Measurements from ENCODE around the gene SMURF2.
"Not testable (repeated sequence)": the region's sequence is repeated elsewhere in the genome, so short reads cannot be mapped to it uniquely, and the experiment has no call there.

The SMURF2 gene

DNA sequence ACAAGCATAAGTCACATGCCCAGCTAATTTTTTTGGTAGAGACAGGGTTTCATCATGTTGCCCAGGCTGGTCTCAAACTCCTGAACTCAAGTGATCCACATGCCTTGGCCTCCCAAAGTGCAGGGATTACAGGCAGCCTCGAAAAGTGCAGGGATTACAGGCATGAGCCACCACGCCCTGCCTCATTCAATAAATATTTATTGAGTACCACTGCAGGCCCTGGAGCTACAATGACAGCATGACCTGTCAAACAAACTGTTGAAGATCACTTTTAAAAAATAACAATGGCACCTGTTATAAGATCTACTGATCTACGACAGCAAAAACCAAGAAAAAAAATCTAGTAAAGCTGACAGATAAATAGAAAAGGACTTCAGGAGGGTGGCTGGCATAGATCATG is 79.1 kb downstream of the SMURF2 start:
- no peak for FAIRE-seq

DNA sequence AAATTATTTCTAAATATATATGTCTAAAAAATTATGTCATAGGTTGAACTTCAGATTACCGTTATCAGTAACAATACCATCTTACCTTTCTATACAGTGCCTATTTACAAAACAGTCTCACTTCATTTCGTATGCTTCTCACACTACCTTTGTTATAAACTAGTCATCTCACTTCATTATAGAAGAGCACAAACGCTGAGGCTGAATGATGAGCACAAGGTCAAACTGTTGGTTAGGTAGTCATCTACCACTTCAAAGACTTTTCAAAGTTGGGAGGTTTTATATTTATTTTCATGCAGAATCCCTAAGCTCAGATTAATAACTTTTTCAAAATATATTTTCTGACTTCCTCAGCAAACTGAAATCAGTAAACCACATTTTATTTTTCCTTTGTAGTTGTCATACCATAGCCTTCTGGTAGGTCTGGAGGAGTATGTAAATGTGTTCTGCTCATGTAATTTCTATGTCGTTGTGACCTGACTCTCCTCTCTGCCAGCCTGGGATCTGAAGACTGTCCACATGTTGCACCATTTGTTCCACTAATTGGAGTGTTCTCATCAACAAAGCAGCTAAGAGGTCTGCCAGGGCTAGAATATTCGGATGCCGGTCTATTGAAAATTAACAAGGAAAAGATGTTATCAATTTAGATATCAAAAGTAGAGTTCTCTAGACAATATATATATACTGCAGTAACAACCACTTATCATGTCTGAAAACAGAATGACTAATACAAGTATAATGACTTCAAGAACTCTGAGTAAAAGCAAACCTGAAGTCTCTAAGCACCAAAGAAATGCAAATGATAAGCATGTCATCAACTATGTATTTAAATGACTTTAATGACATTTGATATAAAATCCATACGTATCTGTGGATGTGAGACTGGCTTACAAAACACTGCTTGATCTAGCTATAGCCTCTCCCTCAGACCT is 81.5 kb downstream of the SMURF2 start:
- FAIRE-seq = no peak

GRCh38 chr17:64579917-64580316 is 82.2 kb downstream of the SMURF2 start:
- peak; percentile 17 for FAIRE-seq

DNA sequence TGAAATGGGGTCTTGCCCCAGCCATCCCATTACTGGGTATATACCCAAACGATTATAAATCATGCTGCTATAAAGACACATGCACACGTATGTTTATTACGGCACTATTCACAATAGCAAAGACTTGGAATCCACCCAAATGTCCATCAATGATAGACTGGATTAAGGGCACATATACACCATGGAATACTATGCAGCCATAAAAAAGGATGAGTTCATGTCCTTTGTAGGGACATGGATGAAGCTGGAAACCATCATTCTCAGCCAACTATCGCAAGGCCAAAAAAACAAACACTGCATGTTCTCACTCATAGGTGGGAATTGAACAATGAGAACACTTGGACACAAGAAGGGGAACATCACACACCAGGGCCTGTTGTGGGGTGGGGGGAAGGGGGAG is 85.1 kb downstream of the SMURF2 start:
- FAIRE-seq = not testable (repeated sequence)

DNA sequence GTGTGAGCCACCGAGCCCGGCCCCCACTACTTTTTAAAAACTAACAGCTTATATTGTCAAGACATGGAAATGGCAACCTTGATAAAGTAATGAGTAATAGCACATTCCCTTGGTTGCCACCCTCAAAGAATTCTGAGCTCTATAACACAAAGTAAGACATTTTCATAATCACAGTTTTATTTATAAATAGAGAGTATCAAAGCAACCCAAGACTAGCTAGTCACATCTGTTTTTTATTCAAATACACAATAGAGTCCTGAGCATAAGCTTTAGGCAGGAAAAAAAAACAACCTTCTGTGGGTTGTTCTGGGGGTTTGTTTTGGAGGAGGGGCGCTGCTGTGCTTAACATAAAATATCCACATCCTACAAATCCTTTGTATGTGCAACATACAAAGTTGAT is 86.7 kb downstream of the SMURF2 start:
- no peak for FAIRE-seq

DNA sequence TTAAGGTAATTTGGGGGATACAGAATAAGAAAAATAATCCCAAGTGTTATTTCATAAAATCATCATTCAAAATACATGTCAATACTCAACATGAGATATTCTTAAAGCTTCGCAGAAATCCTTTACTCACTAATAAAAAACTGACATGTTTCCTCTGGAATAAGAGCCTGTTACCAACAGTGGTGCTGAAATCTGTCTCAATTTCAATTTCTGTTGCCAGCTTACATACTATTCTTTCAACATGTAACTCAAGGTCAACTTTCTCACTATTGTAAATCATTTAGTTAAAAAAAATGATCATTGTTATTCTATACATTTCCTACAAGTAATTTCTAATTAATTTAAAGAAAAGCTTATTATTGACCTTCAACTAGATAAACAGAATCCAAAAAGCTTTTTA is 87.5 kb downstream of the SMURF2 start:
- FAIRE-seq = peak; percentile 57

- FAIRE-seq = no peak
Observed at GRCh38 chr17:64573214-64573613, 88.9 kb downstream of the SMURF2 start.

GRCh38 chr17:64572682-64573154 is 89.4 kb downstream of the SMURF2 start:
- FAIRE-seq = no peak

DNA sequence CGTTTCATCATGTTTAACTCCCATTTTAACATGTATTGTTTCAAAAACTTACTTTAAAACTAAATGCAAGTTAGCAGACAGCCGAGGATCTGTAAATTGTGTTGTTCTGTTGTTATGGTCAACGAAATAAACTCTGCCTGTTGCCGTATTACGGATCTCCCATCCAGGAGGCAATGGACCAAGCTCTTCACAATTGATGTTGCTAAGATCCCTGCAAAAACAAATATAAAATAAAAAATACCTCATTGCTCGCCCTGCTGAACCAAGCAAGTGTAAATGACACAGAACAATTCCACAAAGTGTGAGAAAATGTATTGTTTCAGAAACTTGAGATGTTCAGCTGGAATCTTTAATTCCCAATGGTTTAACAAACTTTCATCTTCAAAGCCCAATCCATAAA is 90.4 kb downstream of the SMURF2 start:
- no peak for FAIRE-seq

DNA sequence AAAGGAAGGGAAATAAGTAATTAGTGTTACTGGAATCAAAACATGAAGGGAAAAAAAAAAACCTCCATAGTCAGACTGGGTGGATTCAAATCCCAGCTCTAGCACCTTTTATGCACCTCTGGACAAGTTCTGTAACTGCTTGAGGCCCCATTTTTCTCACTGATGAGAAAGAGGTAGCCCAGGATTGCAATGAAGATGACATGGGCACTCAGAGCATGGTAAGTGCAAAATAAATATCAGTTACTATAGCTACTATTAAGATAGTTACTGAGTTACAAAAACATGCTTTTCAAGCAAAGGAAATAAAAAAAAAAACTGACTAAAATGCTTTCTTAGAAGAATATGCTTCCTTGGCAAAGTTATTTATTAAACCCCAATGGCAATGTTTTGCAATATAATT is 96.5 kb downstream of the SMURF2 start:
- FAIRE-seq = no peak

DNA sequence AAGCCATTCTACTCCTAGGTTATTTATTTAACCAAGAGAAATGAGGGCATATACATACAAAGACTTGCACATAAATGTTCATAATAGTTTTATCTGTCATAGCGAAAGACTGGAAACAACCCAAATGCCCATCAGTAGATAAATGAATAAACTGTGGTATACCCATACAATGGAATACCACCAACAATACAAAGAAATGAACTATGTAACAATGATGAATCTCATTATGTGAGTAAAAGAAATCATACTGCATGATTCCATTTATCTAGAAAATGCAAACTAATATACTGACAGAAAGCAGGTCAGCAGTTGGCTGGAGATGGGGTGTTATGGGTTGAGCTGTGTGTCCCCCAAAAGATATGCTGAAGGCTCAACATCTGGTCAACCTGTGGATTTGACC is 98.0 kb downstream of the SMURF2 start:
- FAIRE-seq = no peak

GRCh38 chr17:64555281-64555680 is 106.8 kb downstream of the SMURF2 start:
- FAIRE-seq = no peak

- no peak for FAIRE-seq
Observed at GRCh38 chr17:64554028-64554637, 108.0 kb downstream of the SMURF2 start.

GRCh38 chr17:64551461-64551860 is 110.6 kb downstream of the SMURF2 start:
- FAIRE-seq = no peak

DNA sequence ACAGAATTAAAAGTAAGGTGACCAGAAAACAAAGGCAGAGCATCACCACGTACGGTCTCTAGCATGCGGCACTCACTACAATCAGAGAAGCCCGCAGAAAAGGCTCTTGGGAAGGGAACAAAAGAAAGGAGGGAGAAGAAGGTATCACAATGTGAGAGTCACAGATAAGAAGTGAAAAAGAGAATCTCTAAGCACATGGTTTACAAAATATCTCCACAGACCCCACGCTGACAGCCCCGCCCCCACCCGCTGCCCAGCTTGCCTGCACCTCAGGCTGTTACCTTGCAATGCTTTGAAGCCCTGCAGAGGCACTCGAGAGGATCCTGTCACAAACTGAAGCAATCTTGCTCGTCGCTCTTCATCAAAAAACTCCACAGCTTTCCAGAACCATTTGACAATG is 114.8 kb downstream of the SMURF2 start:
- FAIRE-seq = no peak

GRCh38 chr17:64546716-64547115 is 115.4 kb downstream of the SMURF2 start:
- no peak for FAIRE-seq

GRCh38 chr17:64544742-64545141 is 117.4 kb downstream of the SMURF2 start:
- peak; percentile 8 for FAIRE-seq

DNA sequence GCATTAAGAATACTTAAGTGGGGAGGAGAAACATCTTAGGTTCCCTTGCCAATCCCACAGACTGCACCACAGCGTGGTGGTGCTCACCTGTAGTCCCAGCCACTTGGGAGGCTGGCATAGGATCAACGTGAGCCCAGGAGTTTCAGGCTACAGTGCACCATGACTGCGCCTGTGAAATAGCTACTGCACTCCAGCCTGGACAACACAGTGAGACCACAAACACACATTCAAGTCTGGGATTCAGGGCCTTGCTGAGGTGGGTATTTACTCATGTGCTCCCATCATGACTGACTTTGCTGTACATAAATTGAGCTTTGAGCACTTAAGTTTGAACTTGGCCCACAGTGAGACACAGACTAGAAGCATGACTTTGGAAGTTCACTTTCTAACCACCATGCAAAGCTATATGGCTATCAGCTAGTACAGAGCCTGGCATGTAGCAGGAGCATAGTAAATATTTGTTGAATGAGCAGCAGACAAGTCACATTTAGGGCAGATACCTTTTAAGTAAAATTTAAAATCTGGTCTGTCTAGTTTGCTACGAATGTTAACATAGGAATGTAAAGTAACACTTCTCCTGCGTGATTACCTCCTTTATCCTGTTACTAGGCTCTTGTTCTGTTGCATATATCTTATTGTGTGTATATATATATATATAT is 121.9 kb downstream of the SMURF2 start:
- FAIRE-seq = no peak

DNA sequence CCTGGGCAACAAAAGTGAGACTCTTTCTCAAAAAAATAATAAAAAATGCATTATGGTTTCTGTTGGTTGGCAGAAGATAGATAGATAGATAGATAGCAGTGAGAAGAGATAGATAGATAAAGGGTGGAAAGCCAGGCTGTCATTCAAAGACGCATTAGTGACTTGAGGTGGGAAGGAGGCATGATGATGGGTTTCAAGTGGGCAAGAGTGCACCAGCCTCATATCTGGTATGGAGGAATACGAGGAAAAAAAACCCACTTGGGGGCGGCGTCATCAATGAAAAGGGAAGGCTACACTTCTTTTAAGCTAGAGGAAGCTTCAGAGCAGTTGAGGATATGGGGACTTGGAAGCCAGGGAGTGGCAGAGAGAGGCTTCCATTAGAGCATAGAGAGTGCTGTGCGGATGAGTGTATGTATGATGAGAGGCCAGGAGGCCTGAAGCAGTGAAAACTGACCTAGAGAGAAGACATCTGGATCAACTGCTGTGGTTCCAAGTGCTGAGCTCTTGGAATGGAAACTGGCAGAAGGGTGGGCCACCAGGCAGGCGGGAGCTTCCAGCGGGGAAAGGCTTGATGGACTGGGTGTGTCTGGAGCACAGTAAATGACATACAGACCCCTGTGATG is 123.5 kb downstream of the SMURF2 start:
- FAIRE-seq = no peak

DNA sequence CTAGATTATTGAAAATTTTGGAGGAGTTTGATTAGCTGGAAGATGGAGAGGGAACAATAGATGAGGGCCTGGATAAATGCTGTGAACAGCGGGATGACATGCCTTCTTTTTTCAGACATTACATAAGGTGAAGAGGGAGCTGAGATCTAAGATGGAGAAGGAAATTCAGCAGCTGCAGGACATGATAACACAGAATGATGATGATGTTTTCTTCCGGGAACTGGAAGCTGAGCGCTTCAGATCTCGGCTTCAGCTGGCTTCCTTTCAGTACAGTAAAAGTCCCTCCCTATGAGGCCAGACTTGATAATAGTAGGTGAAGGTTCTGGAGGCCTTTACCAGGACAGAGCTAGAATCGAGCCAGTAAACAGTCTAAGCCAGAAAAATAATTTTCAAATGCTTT is 124.6 kb downstream of the SMURF2 start:
- no peak for FAIRE-seq

- FAIRE-seq = no peak
Observed at GRCh38 chr17:64536913-64537312, 125.2 kb downstream of the SMURF2 start.

DNA sequence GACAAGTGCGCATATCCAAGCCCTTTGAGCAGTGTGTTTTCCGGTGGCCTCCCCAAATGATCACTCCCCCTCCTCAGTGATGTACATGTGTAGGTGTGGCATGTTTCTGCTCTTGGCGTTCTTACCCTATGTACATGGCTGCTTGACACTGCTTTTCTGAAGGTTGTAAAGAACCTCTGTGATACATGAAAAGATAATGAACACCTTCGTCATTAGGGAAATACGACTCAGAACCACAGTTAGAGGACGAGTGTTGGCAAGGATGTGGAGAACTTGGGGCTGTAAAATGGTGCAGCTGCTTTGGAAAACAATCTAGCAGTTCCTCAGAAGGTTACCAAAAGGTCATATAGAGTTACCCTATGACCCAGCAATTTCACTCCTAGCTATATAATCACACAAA is 126.8 kb downstream of the SMURF2 start:
- no peak for FAIRE-seq

DNA sequence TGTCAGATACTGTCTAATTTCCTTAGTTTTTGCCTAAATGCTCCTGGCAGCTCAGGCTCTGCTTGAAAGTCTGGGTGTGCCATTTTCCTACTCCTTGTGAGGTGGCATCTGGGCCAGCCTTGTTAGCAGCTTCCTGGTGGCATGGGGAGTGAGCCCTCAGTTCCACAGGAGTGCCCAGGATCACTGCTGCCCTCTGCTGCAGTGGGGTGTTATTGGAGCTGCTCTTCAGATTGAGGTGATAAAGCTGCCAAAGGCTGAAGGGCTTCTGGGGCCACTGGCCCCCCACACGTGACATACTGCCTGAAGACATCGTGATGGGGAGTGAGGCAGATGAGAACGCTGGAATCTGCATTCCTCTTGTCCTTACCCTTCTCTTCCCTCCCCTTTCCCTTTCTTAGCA is 127.9 kb downstream of the SMURF2 start:
- FAIRE-seq = no peak

All from G401.6 (cell line).